Neural progenitor cell (in vitro differentiated cells): ENCODE results near the gene TLE3. TPM values are rescaled to one million over a fixed set of nuclear protein-coding genes. Genes with fewer than 3 reads are reported as not detected.

Experiments
- DNase-seq: peaks from one replicate; pipeline ENCODE4 v3.0.0-alpha.2; 2016; ENCODE audit warnings: low spot score
- H2AFZ ChIP-seq: fragments of 200-600 bp; sonication (generic); replicated peaks from 2 replicates; pipeline ENCODE4 v1.6.1; 2016; ENCODE audit warnings: antibody characterized with exemption
- H3F3A ChIP-seq: fragments of 200-600 bp; sonication (generic); 2 replicates; pipeline ENCODE4 v1.6.1; 2016; ENCODE audit warnings: antibody characterized with exemption, low read depth
- H3K27ac ChIP-seq: fragments of 200-600 bp; sonication (generic); 2 replicates; pipeline ENCODE4 v1.5.1; 2016; ENCODE audit warnings: mild to moderate bottlenecking
- H3K27me3 ChIP-seq: fragments of 200-600 bp; sonication (generic); 2 replicates; pipeline ENCODE4 v1.6.1; 2016; ENCODE audit warnings: mild to moderate bottlenecking, moderate library complexity
- H3K36me3 ChIP-seq: fragments of 200-600 bp; sonication (generic); 2 replicates; pipeline ENCODE4 v1.5.1; 2016
- H3K4me1 ChIP-seq: fragments of 200-600 bp; sonication (generic); 2 replicates; pipeline ENCODE4 v1.6.1; 2016; ENCODE audit warnings: mixed run types
- H3K4me2 ChIP-seq: fragments of 200-600 bp; sonication (generic); 2 replicates; pipeline ENCODE4 v1.6.1; 2016
- H3K4me3 ChIP-seq: fragments of 200-600 bp; sonication (generic); 2 replicates; pipeline ENCODE4 v1.5.1; 2016
- H3K79me2 ChIP-seq: fragments of 200-600 bp; sonication (generic); 2 replicates; pipeline ENCODE4 v1.6.1; 2016; ENCODE audit warnings: low read depth
- H3K9ac ChIP-seq: fragments of 200-600 bp; sonication (generic); 2 replicates; pipeline ENCODE4 v1.6.1; 2016
- H3K9me3 ChIP-seq: fragments of 200-600 bp; sonication (generic); 2 replicates; pipeline ENCODE4 v1.5.1; 2016; ENCODE audit warnings: low read depth
- H4K20me1 ChIP-seq: fragments of 200-600 bp; sonication (generic); 2 replicates; pipeline ENCODE4 v1.6.1; 2016; ENCODE audit warnings: low read depth
- H3K27ac Mint-ChIP-seq: 3 replicates; pipeline ENCODE4 v1.8.0; 2021; ENCODE audit warnings: mixed read lengths
- H3K27me3 Mint-ChIP-seq: 2 replicates; pipeline ENCODE4 v1.8.0; 2022; ENCODE audit warnings: low read depth, mild to moderate bottlenecking, inconsistent platforms, moderate library complexity, mixed read lengths; ENCODE audit not compliant: insufficient read depth
- H3K36me3 Mint-ChIP-seq: 3 replicates; pipeline ENCODE4 v1.8.0; 2021; ENCODE audit warnings: mixed read lengths
- H3K4me1 Mint-ChIP-seq: 3 replicates; pipeline ENCODE4 v1.8.0; 2021; ENCODE audit warnings: mixed read lengths
- H3K4me3 Mint-ChIP-seq: 3 replicates; pipeline ENCODE4 v1.8.0; 2021; ENCODE audit warnings: mild to moderate bottlenecking, moderate library complexity, mixed read lengths
- H3K9me3 Mint-ChIP-seq: 3 replicates; pipeline ENCODE4 v1.8.0; 2020; ENCODE audit warnings: mixed read lengths
- CTCF ChIP-seq: fragments of 200-600 bp; sonication (generic); IDR thresholded peaks from 2 replicates; pipeline ENCODE4 v1.5.1; 2017; ENCODE audit warnings: antibody characterized with exemption, mild to moderate bottlenecking
- EZH2 ChIP-seq: fragments of 200-600 bp; sonication (generic); IDR thresholded peaks from 2 replicates; pipeline ENCODE4 v1.6.1; 2017; ENCODE audit warnings: antibody characterized with exemption, mild to moderate bottlenecking, moderate library complexity
- EZH2phosphoT487 ChIP-seq: fragments of 200-600 bp; sonication (generic); IDR thresholded peaks from 2 replicates; pipeline ENCODE4 v1.6.1; 2017; ENCODE audit warnings: antibody characterized with exemption
- total RNA-seq: library from RNA; depleted of rRNA; stranded (reverse); fragments of >200 nt; gene quantifications from 2 replicates; pipeline ENCODE4 v1.2.3, GENCODE V29; 2015; ENCODE audit warnings: low replicate concordance

The TLE3 gene
- total RNA-seq, 1 donor from 2014 or later: 22.1 TPM

- peaks cover 37% of the 10 kb centered on the region for H3K36me3 Mint-ChIP-seq
- TF ChIP-seq EZH2phosphoT487: no peak
- TF ChIP-seq EZH2: no peak
- no peak for TF ChIP-seq CTCF
- Histone ChIP-seq H2AFZ (no peak overlapping the region), H3K9me3 (no peaks in the 10 kb centered on the region), H3K4me1 (peaks cover 64% of the 10 kb centered on the region), H3K36me3 (no peaks in the 10 kb centered on the region), H4K20me1 (peaks cover 99% of the 10 kb centered on the region), H3K9ac (no peak overlapping the region), H3K79me2 (peaks cover 98% of the 10 kb centered on the region), H3K27ac (no peak overlapping the region), H3F3A (peaks cover 18% of the 10 kb centered on the region), H3K4me2 (no peak overlapping the region), H3K4me3 (no peak overlapping the region), H3K27me3 (no peaks in the 10 kb centered on the region)
- no peak for DNase-seq
- H3K27me3 Mint-ChIP-seq: peaks cover 5% of the 10 kb centered on the region
- peaks cover 90% of the 10 kb centered on the region for H3K4me1 Mint-ChIP-seq
- H3K4me3 Mint-ChIP-seq: no peak overlapping the region
- no peak overlapping the region for H3K27ac Mint-ChIP-seq
- H3K9me3 Mint-ChIP-seq: no peaks in the 10 kb centered on the region
Measured at GRCh38 chr15:70087708-70088352, 9.9 kb downstream of the TLE3 start.

GRCh38 chr15:70086636-70087035 is 11.1 kb downstream of the TLE3 start:
- no peak overlapping the region for H3K4me2 ChIP-seq
- TF ChIP-seq CTCF (no peak), EZH2phosphoT487 (no peak), EZH2 (no peak)

GRCh38 chr15:70084461-70084860 is 13.3 kb downstream of the TLE3 start:
- no peaks in the 10 kb centered on the region for H3K27me3 ChIP-seq
- H3K4me1 ChIP-seq: peaks cover 63% of the 10 kb centered on the region
- H3K27ac Mint-ChIP-seq: no peak overlapping the region

More at GRCh38 chr15:70086636-70087035, 11.1 kb downstream of the TLE3 start:
- peaks cover 98% of the 10 kb centered on the region for H3K79me2 ChIP-seq
- H3K27me3 ChIP-seq: no peaks in the 10 kb centered on the region
- Mint-ChIP-seq H3K4me1 (peaks cover 90% of the 10 kb centered on the region), H3K4me3 (no peak overlapping the region), H3K9me3 (no peaks in the 10 kb centered on the region), H3K36me3 (peaks cover 34% of the 10 kb centered on the region), H3K27me3 (peaks cover 5% of the 10 kb centered on the region), H3K27ac (no peak overlapping the region)
- DNase-seq: no peak
- H3K4me1 ChIP-seq: peaks cover 64% of the 10 kb centered on the region
- H4K20me1 ChIP-seq: peaks cover 99% of the 10 kb centered on the region
- no peak overlapping the region for H3K9ac ChIP-seq
- H3F3A ChIP-seq: peaks cover 21% of the 10 kb centered on the region
- no peaks in the 10 kb centered on the region for H3K9me3 ChIP-seq
- H3K4me3 ChIP-seq: no peak overlapping the region
- no peak overlapping the region for H3K27ac ChIP-seq
- no peak overlapping the region for H2AFZ ChIP-seq
- H3K36me3 ChIP-seq: no peaks in the 10 kb centered on the region

More at GRCh38 chr15:70084461-70084860, 13.3 kb downstream of the TLE3 start:
- Histone ChIP-seq H3F3A (peaks cover 21% of the 10 kb centered on the region), H2AFZ (no peak overlapping the region), H3K9me3 (no peaks in the 10 kb centered on the region), H3K79me2 (peaks cover 98% of the 10 kb centered on the region), H3K36me3 (no peaks in the 10 kb centered on the region), H3K27ac (no peak overlapping the region), H3K4me3 (no peak overlapping the region), H4K20me1 (peaks cover 99% of the 10 kb centered on the region), H3K9ac (no peak overlapping the region), H3K4me2 (no peak overlapping the region)
- Mint-ChIP-seq H3K9me3 (no peaks in the 10 kb centered on the region), H3K4me1 (peaks cover 90% of the 10 kb centered on the region), H3K4me3 (no peak overlapping the region), H3K27me3 (peaks cover 5% of the 10 kb centered on the region), H3K36me3 (peaks cover 40% of the 10 kb centered on the region)
- no peak for TF ChIP-seq EZH2phosphoT487
- no peak for TF ChIP-seq EZH2
- TF ChIP-seq CTCF: no peak
- DNase-seq: no peak
